ENCODE results near the gene ENPP6. TPM values are rescaled to one million over a fixed set of nuclear protein-coding genes. Genes with fewer than 3 reads are reported as not detected.
"Not testable (repeated sequence)": the region's sequence is repeated elsewhere in the genome, so short reads cannot be mapped to it uniquely, and the experiment has no call there.

ENPP6 gene
- total RNA-seq, 4 donors from 2014 or later: 0.07 to 0.56 (median 0.20) TPM; not detected in 1

DNA sequence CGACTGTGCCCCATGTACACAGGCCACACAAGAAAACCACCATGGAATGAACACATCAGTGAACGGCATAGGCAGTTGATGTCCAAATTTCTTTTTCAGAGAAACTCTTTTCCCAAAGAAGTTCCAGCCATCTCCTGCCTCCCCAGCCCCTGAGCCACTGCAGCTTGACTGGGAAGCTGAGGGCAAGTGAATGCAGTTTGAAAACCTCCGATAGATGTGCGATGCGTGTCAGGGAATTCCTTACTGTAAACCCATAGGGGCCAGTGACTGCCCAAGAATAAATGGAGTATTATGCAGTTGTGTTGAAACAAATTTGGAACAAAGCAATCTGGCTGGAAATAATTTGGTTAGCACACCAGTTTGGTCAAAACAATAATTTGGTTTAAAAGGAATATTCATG, 72.1 kb downstream of the ENPP6 start:
- ATAC-seq (no peak), DNase-seq (no peak)
- in situ Hi-C loops (cut with MboI; ENCODE audit: low sequenced_read_pairs in 4 of 4): no loop called here
- no peaks in the 10 kb centered on the region for H3K4me1 ChIP-seq
- H3K27ac ChIP-seq: no peak overlapping the region
- intact Hi-C loops (cut with DNase I; ENCODE audit: low total_unique reads): no loop called here
- H3K9me3 ChIP-seq: no peaks in the 10 kb centered on the region
- no peaks in the 10 kb centered on the region for H3K36me3 ChIP-seq
- TF ChIP-seq, protein P1, sequence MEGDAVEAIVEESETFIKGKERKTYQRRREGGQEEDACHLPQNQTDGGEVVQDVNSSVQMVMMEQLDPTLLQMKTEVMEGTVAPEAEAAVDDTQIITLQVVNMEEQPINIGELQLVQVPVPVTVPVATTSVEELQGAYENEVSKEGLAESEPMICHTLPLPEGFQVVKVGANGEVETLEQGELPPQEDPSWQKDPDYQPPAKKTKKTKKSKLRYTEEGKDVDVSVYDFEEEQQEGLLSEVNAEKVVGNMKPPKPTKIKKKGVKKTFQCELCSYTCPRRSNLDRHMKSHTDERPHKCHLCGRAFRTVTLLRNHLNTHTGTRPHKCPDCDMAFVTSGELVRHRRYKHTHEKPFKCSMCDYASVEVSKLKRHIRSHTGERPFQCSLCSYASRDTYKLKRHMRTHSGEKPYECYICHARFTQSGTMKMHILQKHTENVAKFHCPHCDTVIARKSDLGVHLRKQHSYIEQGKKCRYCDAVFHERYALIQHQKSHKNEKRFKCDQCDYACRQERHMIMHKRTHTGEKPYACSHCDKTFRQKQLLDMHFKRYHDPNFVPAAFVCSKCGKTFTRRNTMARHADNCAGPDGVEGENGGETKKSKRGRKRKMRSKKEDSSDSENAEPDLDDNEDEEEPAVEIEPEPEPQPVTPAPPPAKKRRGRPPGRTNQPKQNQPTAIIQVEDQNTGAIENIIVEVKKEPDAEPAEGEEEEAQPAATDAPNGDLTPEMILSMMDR (IDR thresholded peaks at IDR 0.05 in 4 of 5, conservative IDR thresholded peaks at IDR 0.05 in 1 of 5): no peak
- no peak for TF ChIP-seq POLR2A (IDR thresholded peaks at IDR 0.05)
- no peak overlapping the region for H3K4me3 ChIP-seq
- H3K27me3 ChIP-seq: no peaks in the 10 kb centered on the region

DNA sequence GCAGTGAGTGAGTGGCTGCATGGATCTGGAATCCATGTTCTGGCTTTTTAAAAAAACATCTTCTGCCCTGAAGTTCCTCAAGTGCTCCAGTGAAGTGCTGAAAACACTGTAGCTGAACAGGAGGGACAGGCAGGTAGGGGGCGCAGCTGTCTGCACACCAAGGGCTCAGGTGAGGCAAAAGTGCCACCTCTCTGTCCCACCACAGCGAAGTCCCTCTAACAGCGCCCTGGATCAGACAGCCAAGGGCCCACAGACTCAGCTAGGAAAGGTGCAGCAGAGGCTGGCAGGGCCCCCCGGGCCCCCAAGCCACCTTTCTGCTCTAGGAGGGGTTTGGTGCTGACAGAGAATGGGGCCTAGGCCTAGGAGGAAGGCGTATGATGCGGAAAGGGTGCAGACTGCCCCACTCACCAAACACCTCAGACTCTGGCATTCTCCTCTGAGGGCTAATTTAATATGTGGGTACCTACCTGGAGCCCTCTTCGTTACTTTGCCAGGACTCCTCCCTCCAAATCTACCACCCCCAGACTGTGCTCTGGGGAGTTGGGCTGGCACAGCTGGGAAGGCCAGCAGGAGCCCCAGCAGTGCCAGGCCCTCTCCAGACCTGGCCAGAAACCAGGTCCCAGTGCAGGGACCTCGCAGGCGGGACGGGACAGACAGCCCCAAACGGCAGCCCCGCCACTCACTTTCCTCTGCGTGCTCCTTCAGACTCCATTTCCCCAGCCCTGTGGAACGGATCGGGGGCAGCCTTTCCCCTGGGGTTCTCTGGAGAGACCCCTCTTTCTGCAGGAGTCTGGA, 73.7 kb downstream of the ENPP6 start:
- ATAC-seq (no peak), DNase-seq (no peak)
- no peaks in the 10 kb centered on the region for H3K36me3 ChIP-seq
- in situ Hi-C loops (cut with MboI; ENCODE audit: low sequenced_read_pairs in 4 of 4): no loop called here
- H3K27ac ChIP-seq: no peak overlapping the region
- no peak overlapping the region for H3K4me3 ChIP-seq
- intact Hi-C loops (cut with DNase I; ENCODE audit: low total_unique reads): no loop called here
- no peaks in the 10 kb centered on the region for H3K9me3 ChIP-seq
- no peaks in the 10 kb centered on the region for H3K4me1 ChIP-seq
- no peaks in the 10 kb centered on the region for H3K27me3 ChIP-seq
- no peak for TF ChIP-seq POLR2A (IDR thresholded peaks at IDR 0.05)
- TF ChIP-seq, protein P1 (IDR thresholded peaks at IDR 0.05 in 4 of 5, conservative IDR thresholded peaks at IDR 0.05 in 1 of 5): no peak

DNA sequence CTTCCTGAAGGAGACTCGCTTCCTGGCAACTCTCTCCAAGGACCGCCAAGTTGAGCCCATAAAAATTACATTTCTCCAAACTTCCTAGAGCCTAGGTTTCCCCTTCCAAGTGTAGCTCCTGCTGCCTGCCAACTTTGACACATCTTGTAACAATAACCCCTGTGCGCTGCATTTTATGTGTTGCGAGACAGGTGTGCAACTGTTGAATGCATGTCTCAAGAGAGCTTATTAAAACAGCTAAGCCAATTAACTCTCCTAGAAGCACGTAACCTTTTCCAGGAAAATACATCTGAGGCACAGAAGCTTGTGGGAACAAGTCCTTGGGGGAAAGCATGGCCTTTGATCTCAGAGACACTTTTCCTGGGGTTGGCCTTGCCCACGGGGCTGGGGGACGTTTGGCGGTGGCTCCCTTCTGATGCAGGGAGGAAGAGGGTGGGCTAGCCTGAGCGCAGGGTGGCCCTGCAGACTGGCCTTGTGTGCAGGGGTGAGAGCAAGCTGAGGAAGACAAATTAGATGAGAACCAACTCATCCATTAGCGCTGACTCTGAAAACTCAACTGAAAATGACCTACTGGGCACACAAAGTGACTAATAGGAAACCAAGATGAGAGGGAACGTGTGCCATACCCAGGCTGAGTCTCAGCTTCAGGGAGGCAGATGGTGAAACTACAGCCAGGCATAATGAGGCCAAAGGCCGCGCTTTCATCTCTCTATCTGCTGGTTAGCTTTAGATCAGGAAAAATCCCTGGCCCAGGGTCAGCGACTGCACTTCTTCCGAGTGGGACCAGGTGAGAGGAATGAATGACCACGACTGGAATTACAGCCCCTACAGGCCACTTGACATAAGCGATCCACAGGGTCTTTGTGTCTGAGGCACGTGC, 75.3 kb downstream of the ENPP6 start:
- no peaks in the 10 kb centered on the region for H3K36me3 ChIP-seq
- TF ChIP-seq POLR2A (IDR thresholded peaks at IDR 0.05): no peak
- TF ChIP-seq, protein P1 (IDR thresholded peaks at IDR 0.05 in 4 of 5, conservative IDR thresholded peaks at IDR 0.05 in 1 of 5): no peak
- no peaks in the 10 kb centered on the region for H3K4me1 ChIP-seq
- H3K9me3 ChIP-seq: no peaks in the 10 kb centered on the region
- H3K27ac ChIP-seq: no peak overlapping the region
- in situ Hi-C loops (cut with MboI; ENCODE audit: low sequenced_read_pairs in 4 of 4): no loop called here
- intact Hi-C loops (cut with DNase I; ENCODE audit: low total_unique reads): no loop called here
- no peaks in the 10 kb centered on the region for H3K27me3 ChIP-seq
- ATAC-seq: no peak
- H3K4me3 ChIP-seq: no peak overlapping the region
- no peak for DNase-seq

DNA sequence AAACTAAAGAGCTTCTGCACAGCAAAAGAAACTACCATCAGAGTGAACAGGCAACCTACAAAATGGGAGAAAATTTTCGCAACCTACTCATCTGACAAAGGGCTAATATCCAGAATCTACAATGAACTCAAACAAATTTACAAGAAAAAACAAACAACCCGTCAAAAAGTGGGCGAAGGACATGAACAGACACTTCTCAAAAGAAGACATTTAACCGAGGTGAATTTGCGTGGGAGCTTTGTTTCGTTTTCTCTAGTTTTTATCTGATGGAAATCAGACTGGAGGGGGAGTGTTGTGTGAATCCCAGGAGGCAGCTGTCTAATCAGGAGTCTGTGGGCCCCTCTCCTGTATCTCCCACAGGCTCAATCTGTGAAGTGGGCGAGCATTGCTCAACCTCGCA, 76.8 kb downstream of the ENPP6 start:
- in situ Hi-C loops (cut with MboI; ENCODE audit: low sequenced_read_pairs in 4 of 4); H3K27ac ChIP-seq; H3K9me3 ChIP-seq; ATAC-seq; DNase-seq; H3K4me3 ChIP-seq; H3K4me1 ChIP-seq; intact Hi-C loops (cut with DNase I; ENCODE audit: low total_unique reads); H3K27me3 ChIP-seq; H3K36me3 ChIP-seq: not testable (repeated sequence)

DNA sequence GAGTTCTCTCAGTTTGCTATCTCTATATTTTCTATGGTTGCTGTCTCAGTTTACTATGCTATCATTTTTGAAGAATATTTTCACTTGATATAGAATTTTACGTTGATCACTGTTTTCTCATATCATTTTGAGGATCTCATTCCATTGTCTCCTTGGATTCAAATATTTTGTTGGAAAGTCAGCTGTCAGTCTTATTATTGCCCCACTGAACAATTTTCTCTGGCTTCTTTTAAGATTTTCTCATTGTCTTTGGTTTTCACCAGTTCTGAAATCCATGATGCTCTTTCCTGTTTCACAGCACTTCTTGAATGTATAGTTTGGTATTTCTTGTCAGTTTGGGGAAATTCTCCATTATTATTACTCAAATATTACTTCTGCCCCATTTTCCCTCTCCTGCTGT, 81.1 kb downstream of the ENPP6 start:
- ATAC-seq: no peak
- no peak for TF ChIP-seq POLR2A (IDR thresholded peaks at IDR 0.05)
- TF ChIP-seq, protein P1 (IDR thresholded peaks at IDR 0.05 in 4 of 5, conservative IDR thresholded peaks at IDR 0.05 in 1 of 5): no peak
- Histone ChIP-seq H3K36me3 (no peaks in the 10 kb centered on the region), H3K4me1 (no peaks in the 10 kb centered on the region), H3K4me3 (no peak overlapping the region), H3K27me3 (peaks cover 0 to 3% (median 0%) of the 10 kb centered on the region in 3 donors), H3K9me3 (no peaks in the 10 kb centered on the region), H3K27ac (no peak overlapping the region)
- intact Hi-C loops (cut with DNase I; ENCODE audit: low total_unique reads) (no loop called here), in situ Hi-C loops (cut with MboI; ENCODE audit: low sequenced_read_pairs in 4 of 4) (no loop called here)
- no peak for DNase-seq
